GM23248 (cell line): ENCODE data around the gene SLC16A2. TPM values are rescaled to one million over a fixed set of nuclear protein-coding genes. Genes with fewer than 3 reads are reported as not detected.

Experiments
- DNase-seq: peaks from one replicate; pipeline ENCODE4 v3.0.0-alpha.2; 2015
- H2AFZ ChIP-seq: fragments of 200-600 bp; sonication (generic); 2 replicates; pipeline ENCODE4 v1.6.1; 2016; ENCODE audit warnings: antibody characterized with exemption
- H3F3A ChIP-seq: fragments of 200-600 bp; sonication (generic); 2 replicates; pipeline ENCODE4 v1.6.1; 2016; ENCODE audit warnings: mild to moderate bottlenecking, antibody characterized with exemption, mixed run types; ENCODE audit not compliant: insufficient read depth
- H3K27ac ChIP-seq: fragments of 200-600 bp; sonication (generic); 2 replicates; pipeline ENCODE4 v1.5.1; 2016; ENCODE audit warnings: mild to moderate bottlenecking
- H3K27me3 ChIP-seq: fragments of 200-600 bp; sonication (generic); replicated peaks from 2 replicates; pipeline ENCODE4 v1.6.1; 2016; ENCODE audit warnings: mild to moderate bottlenecking; ENCODE audit not compliant: insufficient read depth
- H3K36me3 ChIP-seq: fragments of 200-600 bp; sonication (generic); 2 replicates; pipeline ENCODE4 v1.6.1; 2016; ENCODE audit warnings: low read depth, mild to moderate bottlenecking
- H3K4me1 ChIP-seq: fragments of 200-600 bp; sonication (generic); 2 replicates; pipeline ENCODE4 v1.6.1; 2016; ENCODE audit warnings: mild to moderate bottlenecking; ENCODE audit not compliant: insufficient read depth
- H3K4me2 ChIP-seq: fragments of 200-600 bp; sonication (generic); one replicate; pipeline ENCODE4 v1.6.1; 2016; ENCODE audit warnings: mild to moderate bottlenecking; ENCODE audit not compliant: unreplicated experiment
- H3K4me3 ChIP-seq: fragments of 200-600 bp; sonication (generic); 2 replicates; pipeline ENCODE4 v1.5.1; 2016; ENCODE audit warnings: mild to moderate bottlenecking
- H3K79me2 ChIP-seq: fragments of 200-600 bp; sonication (generic); 2 replicates; pipeline ENCODE4 v1.6.1; 2016; ENCODE audit warnings: mild to moderate bottlenecking; ENCODE audit not compliant: insufficient read depth
- H3K9ac ChIP-seq: fragments of 200-600 bp; sonication (generic); 2 replicates; pipeline ENCODE4 v1.6.1; 2016; ENCODE audit warnings: mild to moderate bottlenecking
- H3K9me2 ChIP-seq: fragments of 200-600 bp; sonication (generic); 2 replicates; pipeline ENCODE4 v1.6.1; 2016; ENCODE audit warnings: mixed run types, mild to moderate bottlenecking, moderate library complexity; ENCODE audit not compliant: insufficient read depth
- H3K9me3 ChIP-seq: fragments of 200-600 bp; sonication (generic); one replicate; pipeline ENCODE4 v1.6.1; 2017; ENCODE audit warnings: low read depth
- H4K20me1 ChIP-seq: fragments of 200-600 bp; sonication (generic); 2 replicates; pipeline ENCODE4 v1.6.0; 2016; ENCODE audit not compliant: insufficient read depth
- EZH2 ChIP-seq: fragments of 200-600 bp; sonication (generic); IDR thresholded peaks from 2 replicates; pipeline ENCODE4 v1.6.1; 2018; ENCODE audit warnings: antibody characterized with exemption, mild to moderate bottlenecking; ENCODE audit not compliant: insufficient read depth, poor library complexity, severe bottlenecking
- EZH2phosphoT487 ChIP-seq: fragments of 200-600 bp; sonication (generic); IDR thresholded peaks from 2 replicates; pipeline ENCODE4 v1.6.1; 2018; ENCODE audit warnings: antibody characterized with exemption, moderate library complexity, mild to moderate bottlenecking, low read depth; ENCODE audit not compliant: insufficient read depth
- WGBS, 2 experiments: methylation state at CpG; one replicate each; pipeline ENCODE4 v1.1.6; 2015 to 2017; ENCODE audit warnings: low lambda C conversion rate in 2 of 2, low coverage in 1 of 2; ENCODE audit errors: missing lambda C conversion rate in 2 of 2; 5-methylcytosine and 5-hydroxymethylcytosine counted together
- in situ Hi-C: fragments of 300-500 bp; cut with MboI; formaldehyde crosslinking; loops from 2 replicates; pipeline ENCODE4 v1.15.0; 2020
- polyA plus RNA-seq: library from polyadenylated mRNA; unstranded; fragments of >200 nt; fragmentation: Nextera tagmentation; extraction: Ambion mirVana; gene quantifications from 2 replicates; pipeline ENCODE4 v1.2.1, GENCODE V29; 2016
- total RNA-seq: library from RNA; depleted of rRNA; stranded (reverse); fragments of >200 nt; shearing (Covaris generic); gene quantifications from 2 replicates; pipeline ENCODE4 v1.2.3, GENCODE V29; 2014

The SLC16A2 gene
- total and polyA plus RNA-seq, 2 experiments from 2014 or later: 53.0 to 55.6 TPM

- Histone ChIP-seq H3K9ac (no peak overlapping the region), H4K20me1 (no peaks in the 10 kb centered on the region), H3K36me3 (no peaks in the 10 kb centered on the region), H3K79me2 (peaks cover 55% of the 10 kb centered on the region), H2AFZ (no peak overlapping the region), H3K27me3 (no peaks in the 10 kb centered on the region), H3F3A (no peaks in the 10 kb centered on the region), H3K4me1 (no peaks in the 10 kb centered on the region), H3K9me2 (no peaks in the 10 kb centered on the region), H3K27ac (no peak overlapping the region), H3K4me3 (no peak overlapping the region), H3K9me3 (no peaks in the 10 kb centered on the region), H3K4me2 (no peak overlapping the region)
- 41 to 54% methylated on average over 2 of the region's 2 CpGs for WGBS, 2 experiments
- DNase-seq: no peak
- TF ChIP-seq EZH2phosphoT487: no peak
- no peak for TF ChIP-seq EZH2
- in situ Hi-C loops: no loop called here
Observed at GRCh38 chrX:74431797-74432196, 10.5 kb downstream of the SLC16A2 start.

GRCh38 chrX:74434336-74434735, 13.0 kb downstream of the SLC16A2 start:
- Histone ChIP-seq H3K9me3 (no peaks in the 10 kb centered on the region), H3F3A (no peaks in the 10 kb centered on the region), H3K36me3 (no peaks in the 10 kb centered on the region), H3K4me3 (no peak overlapping the region), H3K9me2 (no peaks in the 10 kb centered on the region), H3K27ac (no peak overlapping the region), H3K9ac (no peak overlapping the region), H3K27me3 (no peaks in the 10 kb centered on the region), H2AFZ (no peak overlapping the region), H3K4me1 (no peaks in the 10 kb centered on the region), H4K20me1 (no peaks in the 10 kb centered on the region), H3K79me2 (peaks cover 41% of the 10 kb centered on the region), H3K4me2 (no peak overlapping the region)
- no peak for TF ChIP-seq EZH2
- no peak for TF ChIP-seq EZH2phosphoT487
- in situ Hi-C loops: no loop called here
- no peak for DNase-seq
- WGBS, 2 experiments: 14% methylated on average over 1 of the region's 1 CpG; no CpG with 5 or more reads in 1 of the 2 experiments

DNA sequence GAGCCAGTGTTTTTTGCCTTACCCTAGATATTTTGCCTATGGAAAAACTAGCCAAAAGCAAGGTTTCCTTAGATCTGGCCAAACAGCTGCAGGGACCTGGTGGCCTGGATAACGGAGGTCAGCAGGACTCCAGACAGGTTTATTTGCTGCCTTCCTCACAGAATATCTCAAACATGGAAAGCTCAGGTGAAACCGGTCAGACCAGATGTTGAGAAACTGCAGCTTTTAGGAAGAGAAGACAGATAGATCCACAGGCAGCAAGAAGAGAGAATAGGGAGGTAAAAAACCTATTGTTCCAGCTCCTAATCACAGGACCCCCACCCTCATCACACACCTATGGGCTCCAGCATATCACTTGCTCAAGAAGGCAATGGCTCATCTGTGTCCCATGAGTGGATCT, 16.2 kb downstream of the SLC16A2 start:
- Histone ChIP-seq H3K4me3 (no peak overlapping the region), H3K4me2 (no peak overlapping the region), H3K4me1 (no peaks in the 10 kb centered on the region), H3K9me2 (no peaks in the 10 kb centered on the region), H2AFZ (no peak overlapping the region), H3K27ac (no peak overlapping the region), H3K36me3 (no peaks in the 10 kb centered on the region), H3K9me3 (no peaks in the 10 kb centered on the region), H4K20me1 (no peaks in the 10 kb centered on the region), H3K27me3 (no peaks in the 10 kb centered on the region), H3K9ac (no peak overlapping the region), H3K79me2 (peaks cover 28% of the 10 kb centered on the region), H3F3A (no peaks in the 10 kb centered on the region)
- in situ Hi-C loops: no loop called here
- TF ChIP-seq EZH2 (no peak), EZH2phosphoT487 (no peak)
- DNase-seq: no peak
- 96% methylated on average over 2 of the region's 2 CpGs for WGBS, 2 experiments

DNA sequence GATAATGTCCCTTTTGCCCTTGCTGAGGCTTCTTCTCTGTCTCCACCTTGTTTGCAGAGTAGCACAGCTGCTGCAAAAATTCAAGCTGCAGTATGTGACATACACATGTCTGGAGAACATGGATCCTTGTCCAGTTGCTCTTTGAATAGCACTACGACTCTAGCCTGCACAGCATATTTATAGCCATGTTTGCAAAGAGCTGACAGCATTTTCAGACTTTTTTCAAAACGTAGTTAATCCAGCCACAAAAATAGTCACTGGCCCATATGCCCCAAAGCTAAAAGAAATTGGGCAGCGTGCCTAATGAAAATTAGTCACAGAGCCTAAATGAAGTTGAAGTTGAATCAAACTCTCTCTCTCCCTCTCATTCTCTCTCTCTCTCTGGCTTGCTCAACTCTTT, 17.5 kb downstream of the SLC16A2 start:
- no peaks in the 10 kb centered on the region for H3F3A ChIP-seq
- in situ Hi-C loops: no loop called here
- TF ChIP-seq EZH2 (no peak), EZH2phosphoT487 (no peak)
- H3K9ac ChIP-seq: no peak overlapping the region
- H3K27me3 ChIP-seq: no peaks in the 10 kb centered on the region
- DNase-seq: no peak
- H3K27ac ChIP-seq: no peak overlapping the region
- H3K4me3 ChIP-seq: no peak overlapping the region
- H3K4me1 ChIP-seq: no peaks in the 10 kb centered on the region
- H3K36me3 ChIP-seq: no peaks in the 10 kb centered on the region
- no peak overlapping the region for H3K4me2 ChIP-seq
- no peaks in the 10 kb centered on the region for H3K9me2 ChIP-seq
- no peak overlapping the region for H2AFZ ChIP-seq
- no peaks in the 10 kb centered on the region for H4K20me1 ChIP-seq
- no peaks in the 10 kb centered on the region for H3K9me3 ChIP-seq
- WGBS, 2 experiments: 36 to 39% methylated on average over 3 of the region's 3 CpGs
- H3K79me2 ChIP-seq: peaks cover 18% of the 10 kb centered on the region

DNA sequence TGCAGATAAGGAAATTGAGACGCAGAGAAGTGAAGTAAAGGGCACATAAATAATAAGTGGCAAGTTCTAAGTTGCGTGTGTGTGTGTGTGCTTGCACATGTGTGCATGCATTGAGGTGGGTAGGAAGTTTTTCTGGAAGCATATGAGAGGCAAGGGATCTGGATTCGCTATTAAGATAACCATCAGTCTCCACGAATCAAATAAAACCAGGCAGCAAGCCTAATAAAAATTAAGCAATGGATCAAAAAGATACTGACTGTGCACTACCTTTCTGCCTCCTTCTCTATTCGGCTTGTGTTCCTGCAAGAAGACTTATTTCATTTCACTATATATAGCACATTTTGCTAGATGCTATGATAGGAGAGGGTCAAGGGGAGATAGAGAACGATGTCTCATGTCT, 23.8 kb downstream of the SLC16A2 start:
- no peak overlapping the region for H3K27ac ChIP-seq
- H3K4me2 ChIP-seq: no peak overlapping the region
- H2AFZ ChIP-seq: no peak overlapping the region

More for the DNA sequence above, 23.8 kb downstream of the SLC16A2 start:
- in situ Hi-C loops: no loop called here
- peaks cover 23% of the 10 kb centered on the region for H3K79me2 ChIP-seq
- H3K36me3 ChIP-seq: no peaks in the 10 kb centered on the region
- H3K9me3 ChIP-seq: no peaks in the 10 kb centered on the region
- no peak overlapping the region for H3K9ac ChIP-seq
- H3K27me3 ChIP-seq: no peaks in the 10 kb centered on the region
- H3K4me1 ChIP-seq: peaks cover 14% of the 10 kb centered on the region
- no peaks in the 10 kb centered on the region for H3K9me2 ChIP-seq
- 80 to 88% methylated on average over 6 of the region's 6 CpGs for WGBS, 2 experiments
- H3K4me3 ChIP-seq: no peak overlapping the region
- TF ChIP-seq EZH2phosphoT487 (no peak), EZH2 (no peak)
- H3F3A ChIP-seq: peaks cover 12% of the 10 kb centered on the region
- H4K20me1 ChIP-seq: no peaks in the 10 kb centered on the region
- DNase-seq: no peak
